Loucy (cell line): ENCODE measurements around the gene ENTPD1.

Experiments used
- EZH2phosphoT487 ChIP-seq: fragments of 200-600 bp; IDR thresholded peaks from 2 replicates; pipeline ENCODE4 v1.6.1; 2018; ENCODE audit warnings: antibody characterized with exemption, mild to moderate bottlenecking, moderate library complexity, borderline replicate concordance
- TF ChIP-seq, protein P1 (sequence below): fragments of 200-600 bp; sonication (generic); conservative IDR thresholded peaks from 2 replicates; pipeline ENCODE4 v1.5.1; 2014; ENCODE audit warnings: mild to moderate bottlenecking, antibody characterized with exemption, low read length

- TF ChIP-seq, protein P1, sequence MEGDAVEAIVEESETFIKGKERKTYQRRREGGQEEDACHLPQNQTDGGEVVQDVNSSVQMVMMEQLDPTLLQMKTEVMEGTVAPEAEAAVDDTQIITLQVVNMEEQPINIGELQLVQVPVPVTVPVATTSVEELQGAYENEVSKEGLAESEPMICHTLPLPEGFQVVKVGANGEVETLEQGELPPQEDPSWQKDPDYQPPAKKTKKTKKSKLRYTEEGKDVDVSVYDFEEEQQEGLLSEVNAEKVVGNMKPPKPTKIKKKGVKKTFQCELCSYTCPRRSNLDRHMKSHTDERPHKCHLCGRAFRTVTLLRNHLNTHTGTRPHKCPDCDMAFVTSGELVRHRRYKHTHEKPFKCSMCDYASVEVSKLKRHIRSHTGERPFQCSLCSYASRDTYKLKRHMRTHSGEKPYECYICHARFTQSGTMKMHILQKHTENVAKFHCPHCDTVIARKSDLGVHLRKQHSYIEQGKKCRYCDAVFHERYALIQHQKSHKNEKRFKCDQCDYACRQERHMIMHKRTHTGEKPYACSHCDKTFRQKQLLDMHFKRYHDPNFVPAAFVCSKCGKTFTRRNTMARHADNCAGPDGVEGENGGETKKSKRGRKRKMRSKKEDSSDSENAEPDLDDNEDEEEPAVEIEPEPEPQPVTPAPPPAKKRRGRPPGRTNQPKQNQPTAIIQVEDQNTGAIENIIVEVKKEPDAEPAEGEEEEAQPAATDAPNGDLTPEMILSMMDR: no peak
- no peak for TF ChIP-seq EZH2phosphoT487
Measured at GRCh38 chr10:95834406-95834805, 78.4 kb downstream of the ENTPD1 start.
